OCI-LY3 (cell line): ENCODE results near the gene UNC93B1.
"Not testable (repeated sequence)": the region's sequence is repeated elsewhere in the genome, so short reads cannot be mapped to it uniquely, and the experiment has no call there.

Experiments
- EZH2phosphoT487 ChIP-seq: fragments of 200-600 bp; shearing (Covaris generic); IDR thresholded peaks from 2 replicates; pipeline ENCODE4 v1.6.1; 2018; ENCODE audit warnings: antibody characterized with exemption, mixed run types, low read depth
- TF ChIP-seq, protein P1 (sequence below): fragments of 200-600, 300-600 bp; sonication (generic); IDR thresholded peaks from 2 replicates; pipeline ENCODE4 v1.5.1; 2014; ENCODE audit warnings: antibody characterized with exemption, low read length, low read depth

DNA sequence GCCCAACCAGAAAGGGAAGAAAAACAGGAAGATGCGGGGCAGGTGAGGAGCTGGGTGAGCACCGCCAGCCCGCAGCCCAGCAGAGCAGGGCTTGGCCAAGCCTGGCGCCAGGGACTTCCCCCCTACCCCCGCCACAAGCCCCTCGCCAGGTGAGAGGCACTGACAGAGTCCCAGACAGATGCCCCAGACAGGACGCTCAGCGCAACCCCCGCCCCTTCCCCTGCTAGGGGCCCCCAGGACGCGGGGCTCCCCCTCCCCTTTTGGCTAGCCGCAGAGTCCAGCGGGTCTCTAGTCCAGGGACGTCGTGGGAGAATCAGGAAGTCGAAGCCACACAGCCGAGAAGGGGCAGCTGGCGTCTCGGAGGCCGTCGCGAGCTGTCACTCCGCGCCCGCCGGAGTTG is 48.9 kb downstream of the UNC93B1 start:
- TF ChIP-seq, protein P1, sequence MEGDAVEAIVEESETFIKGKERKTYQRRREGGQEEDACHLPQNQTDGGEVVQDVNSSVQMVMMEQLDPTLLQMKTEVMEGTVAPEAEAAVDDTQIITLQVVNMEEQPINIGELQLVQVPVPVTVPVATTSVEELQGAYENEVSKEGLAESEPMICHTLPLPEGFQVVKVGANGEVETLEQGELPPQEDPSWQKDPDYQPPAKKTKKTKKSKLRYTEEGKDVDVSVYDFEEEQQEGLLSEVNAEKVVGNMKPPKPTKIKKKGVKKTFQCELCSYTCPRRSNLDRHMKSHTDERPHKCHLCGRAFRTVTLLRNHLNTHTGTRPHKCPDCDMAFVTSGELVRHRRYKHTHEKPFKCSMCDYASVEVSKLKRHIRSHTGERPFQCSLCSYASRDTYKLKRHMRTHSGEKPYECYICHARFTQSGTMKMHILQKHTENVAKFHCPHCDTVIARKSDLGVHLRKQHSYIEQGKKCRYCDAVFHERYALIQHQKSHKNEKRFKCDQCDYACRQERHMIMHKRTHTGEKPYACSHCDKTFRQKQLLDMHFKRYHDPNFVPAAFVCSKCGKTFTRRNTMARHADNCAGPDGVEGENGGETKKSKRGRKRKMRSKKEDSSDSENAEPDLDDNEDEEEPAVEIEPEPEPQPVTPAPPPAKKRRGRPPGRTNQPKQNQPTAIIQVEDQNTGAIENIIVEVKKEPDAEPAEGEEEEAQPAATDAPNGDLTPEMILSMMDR: not testable (repeated sequence)
- TF ChIP-seq EZH2phosphoT487: not testable (repeated sequence)
